ENCODE measurements around the gene TCEA2. TPM values are rescaled to one million over a fixed set of nuclear protein-coding genes. Genes with fewer than 3 reads are reported as not detected.

TCEA2 gene
- total and polyA plus RNA-seq, 11 donors, result 19.2 to 52.1 (median 42.6) TPM

- TF ChIP-seq, protein P1, sequence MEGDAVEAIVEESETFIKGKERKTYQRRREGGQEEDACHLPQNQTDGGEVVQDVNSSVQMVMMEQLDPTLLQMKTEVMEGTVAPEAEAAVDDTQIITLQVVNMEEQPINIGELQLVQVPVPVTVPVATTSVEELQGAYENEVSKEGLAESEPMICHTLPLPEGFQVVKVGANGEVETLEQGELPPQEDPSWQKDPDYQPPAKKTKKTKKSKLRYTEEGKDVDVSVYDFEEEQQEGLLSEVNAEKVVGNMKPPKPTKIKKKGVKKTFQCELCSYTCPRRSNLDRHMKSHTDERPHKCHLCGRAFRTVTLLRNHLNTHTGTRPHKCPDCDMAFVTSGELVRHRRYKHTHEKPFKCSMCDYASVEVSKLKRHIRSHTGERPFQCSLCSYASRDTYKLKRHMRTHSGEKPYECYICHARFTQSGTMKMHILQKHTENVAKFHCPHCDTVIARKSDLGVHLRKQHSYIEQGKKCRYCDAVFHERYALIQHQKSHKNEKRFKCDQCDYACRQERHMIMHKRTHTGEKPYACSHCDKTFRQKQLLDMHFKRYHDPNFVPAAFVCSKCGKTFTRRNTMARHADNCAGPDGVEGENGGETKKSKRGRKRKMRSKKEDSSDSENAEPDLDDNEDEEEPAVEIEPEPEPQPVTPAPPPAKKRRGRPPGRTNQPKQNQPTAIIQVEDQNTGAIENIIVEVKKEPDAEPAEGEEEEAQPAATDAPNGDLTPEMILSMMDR (IDR thresholded peaks at IDR 0.05), result no peak
- TF ChIP-seq POLR2A (IDR thresholded peaks at IDR 0.05), result no peak
- peak overlapping the region; percentile 60 to 93 (median 80) for H3K27ac ChIP-seq
- peak overlapping the region; percentile 6 to 61 (median 46) for H3K4me3 ChIP-seq
- H3K4me1 ChIP-seq, result peaks cover 8 to 59% (median 35%) of the 10 kb centered on the region in 12 donors
- H3K27me3 ChIP-seq, result peaks cover 0 to 74% (median 48%) of the 10 kb centered on the region in 9 donors
- 2 to 7% (median 3%) methylated on average over 20 to 55 of the region's 55 CpGs for WGBS, 4 donors
- no peak for DNase-seq
- no peaks in the 10 kb centered on the region for H3K9me3 ChIP-seq
- no peak for ATAC-seq
- peaks cover 0 to 10% (median 0%) of the 10 kb centered on the region in 9 donors for H3K36me3 ChIP-seq
- intact Hi-C loops (cut with DNase I), result no loop called here
Measured at GRCh38 chr20:64042054-64042781, 20.8 kb upstream of the TCEA2 start.

- TF ChIP-seq, protein P1 (IDR thresholded peaks at IDR 0.05), result no peak
- no peak for TF ChIP-seq POLR2A (IDR thresholded peaks at IDR 0.05)
- peaks cover 0 to 71% (median 41%) of the 10 kb centered on the region in 9 donors for H3K27me3 ChIP-seq
- no peaks in the 10 kb centered on the region for H3K9me3 ChIP-seq
- intact Hi-C loops (cut with DNase I), result no loop called here
- no peak overlapping the region for H3K4me3 ChIP-seq
- WGBS, 4 donors, result 80 to 89% (median 86%) methylated on average over 9 of the region's 9 CpGs
- no peak for DNase-seq
- H3K4me1 ChIP-seq, result peaks cover 6 to 55% (median 29%) of the 10 kb centered on the region in 12 donors
- no peak for ATAC-seq
- H3K36me3 ChIP-seq, result peaks cover 0 to 23% (median 8%) of the 10 kb centered on the region in 9 donors
- H3K27ac ChIP-seq, result peak overlapping the region in 7 of 12 donors; percentile 39 to 90 (median 82)
Measured at GRCh38 chr20:64043768-64044167, 19.2 kb upstream of the TCEA2 start.

DNA sequence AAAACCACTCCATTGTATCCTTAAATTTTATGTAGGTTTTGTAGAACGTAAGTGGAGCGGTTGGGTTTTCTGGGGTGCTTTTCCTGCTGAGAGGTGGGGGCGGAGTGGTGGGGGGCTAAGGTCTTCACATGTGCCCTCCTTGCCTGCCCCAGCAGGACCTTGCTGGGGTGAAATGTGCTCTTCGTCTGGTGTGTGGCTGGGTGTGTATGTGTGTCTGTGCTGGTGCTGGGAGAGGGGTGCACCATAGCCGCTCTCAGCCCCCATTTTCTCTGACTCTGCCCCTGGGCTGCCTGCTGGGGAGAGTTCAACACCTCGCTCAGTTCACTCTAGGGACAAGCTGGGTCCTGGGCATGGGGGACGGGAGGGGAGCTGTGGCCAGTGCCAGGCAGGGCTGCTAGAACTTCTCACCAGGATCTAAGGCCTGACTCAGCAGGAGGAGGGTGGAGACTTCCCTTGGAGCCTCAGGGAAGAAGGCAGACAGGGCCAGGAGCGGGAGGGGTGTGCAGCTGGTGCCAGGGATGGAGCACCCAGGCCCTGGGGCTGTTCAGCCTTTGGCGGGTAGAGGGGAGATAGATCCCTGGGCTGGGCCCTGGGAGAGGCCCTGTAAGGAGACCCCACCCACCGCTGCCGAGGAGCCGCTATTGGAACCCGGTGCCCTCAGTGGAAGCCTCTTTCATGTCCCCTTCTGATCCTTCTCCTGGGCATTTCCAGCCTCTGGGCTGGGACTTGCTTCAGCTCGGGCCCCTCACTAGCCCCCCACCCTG, 18.3 kb upstream of the TCEA2 start:
- H3K4me1 ChIP-seq, result peaks cover 5 to 52% (median 23%) of the 10 kb centered on the region in 12 donors
- H3K36me3 ChIP-seq, result peaks cover 0 to 23% (median 8%) of the 10 kb centered on the region in 9 donors
- no peak for TF ChIP-seq POLR2A (IDR thresholded peaks at IDR 0.05)
- TF ChIP-seq, protein P1 (IDR thresholded peaks at IDR 0.05), result no peak
- intact Hi-C loops (cut with DNase I), result no loop called here
- peak in 3 of 5 donors; percentile 57 to 76 (median 69) for DNase-seq
- H3K9me3 ChIP-seq, result no peaks in the 10 kb centered on the region
- H3K27ac ChIP-seq, result peak overlapping the region; percentile 37 to 90 (median 78)
- peak; percentile 43 to 66 (median 56) for ATAC-seq
- peak overlapping the region in 8 of 12 donors; percentile 28 to 91 (median 65) for H3K4me3 ChIP-seq
- WGBS, 4 donors, result 51 to 67% (median 56%) methylated on average over 13 to 14 of the region's 14 CpGs
- H3K27me3 ChIP-seq, result peaks cover 0 to 71% (median 41%) of the 10 kb centered on the region in 9 donors
